Cardiac muscle cell (in vitro differentiated cells and primary cell): ENCODE measurements around the gene SUCLG2. TPM values are rescaled to one million over a fixed set of nuclear protein-coding genes. Genes with fewer than 3 reads are reported as not detected.

Source experiments
- DNase-seq, 2 donors: peaks; one replicate each; pipeline versions ENCODE4 v3.0.0 to v3.0.0-alpha.2; 2010 to 2017; ENCODE audit warnings: low read depth in 1 of 2, low spot score in 1 of 2
- H3K27ac ChIP-seq: fragments of 200-600 bp; sonication (generic); 2 replicates; pipeline ENCODE4 v1.5.1; 2016
- H3K27me3 ChIP-seq: fragments of 200-600 bp; sonication (generic); 2 replicates; pipeline ENCODE4 v1.6.0; 2016; ENCODE audit warnings: control low read depth
- H3K36me3 ChIP-seq: fragments of 200-600 bp; sonication (generic); 2 replicates; pipeline ENCODE4 v1.5.1; 2016; ENCODE audit warnings: control low read depth
- H3K4me1 ChIP-seq: fragments of 200-600 bp; sonication (generic); 2 replicates; pipeline ENCODE4 v1.8.1; 2017; ENCODE audit warnings: low read depth, mild to moderate bottlenecking, mixed run types
- H3K4me3 ChIP-seq: fragments of 200-600 bp; sonication (generic); 2 replicates; pipeline ENCODE4 v1.5.1; 2016; ENCODE audit warnings: mild to moderate bottlenecking
- H3K9me3 ChIP-seq: fragments of 200-600 bp; sonication (generic); 2 replicates; pipeline ENCODE4 v1.5.1; 2017; ENCODE audit warnings: low read depth, mild to moderate bottlenecking, control low read depth
- CTCF ChIP-seq: IDR thresholded peaks from 2 replicates; pipeline ENCODE4 v1.5.1; 2012; ENCODE audit warnings: low read depth, mild to moderate bottlenecking, low read length
- polyA plus RNA-seq: library from polyadenylated mRNA; unstranded; fragments of >200 nt; fragmentation: Nextera tagmentation; extraction: Ambion mirVana; gene quantifications from 2 replicates; pipeline ENCODE4 v1.2.1, GENCODE V29; 2016
- total RNA-seq: library from RNA; depleted of rRNA; stranded (reverse); fragments of >200 nt; gene quantifications from 2 replicates; pipeline ENCODE4 v1.2.3, GENCODE V29; 2016

Gene SUCLG2
- total and polyA plus RNA-seq, 2 experiments from 2014 or later: 38.4 to 39.0 TPM

GRCh38 chr3:67534594-67534993 lies 119.8 kb downstream of the SUCLG2 start:
- Histone ChIP-seq H3K4me1 (peaks cover 6% of the 10 kb centered on the region), H3K4me3 (no peak overlapping the region), H3K27ac (no peak overlapping the region), H3K9me3 (no peaks in the 10 kb centered on the region), H3K36me3 (no peaks in the 10 kb centered on the region), H3K27me3 (no peaks in the 10 kb centered on the region)
- DNase-seq: no peak
- no peak for TF ChIP-seq CTCF

- no peak overlapping the region for H3K4me3 ChIP-seq
- TF ChIP-seq CTCF: no peak
- H3K9me3 ChIP-seq: no peaks in the 10 kb centered on the region
- no peak overlapping the region for H3K27ac ChIP-seq
- H3K4me1 ChIP-seq: peaks cover 4% of the 10 kb centered on the region
- H3K36me3 ChIP-seq: peaks cover 4% of the 10 kb centered on the region
- no peaks in the 10 kb centered on the region for H3K27me3 ChIP-seq
- no peak for DNase-seq
Measured at GRCh38 chr3:67531181-67532101, 123.0 kb downstream of the SUCLG2 start.

- DNase-seq: peak in 1 of 2 donors; percentile 29
- no peak overlapping the region for H3K4me3 ChIP-seq
- no peak for TF ChIP-seq CTCF
- no peaks in the 10 kb centered on the region for H3K27me3 ChIP-seq
- H3K9me3 ChIP-seq: no peaks in the 10 kb centered on the region
- H3K27ac ChIP-seq: no peak overlapping the region
- peaks cover 4% of the 10 kb centered on the region for H3K36me3 ChIP-seq
- no peaks in the 10 kb centered on the region for H3K4me1 ChIP-seq
Measured at GRCh38 chr3:67529915-67530314, 124.5 kb downstream of the SUCLG2 start.

GRCh38 chr3:67529337-67529736 lies 125.1 kb downstream of the SUCLG2 start:
- DNase-seq: peak in 1 of 2 donors; percentile 9
- H3K4me1 ChIP-seq: no peaks in the 10 kb centered on the region
- H3K4me3 ChIP-seq: no peak overlapping the region
- H3K27ac ChIP-seq: no peak overlapping the region
- no peaks in the 10 kb centered on the region for H3K9me3 ChIP-seq
- peaks cover 4% of the 10 kb centered on the region for H3K36me3 ChIP-seq
- no peaks in the 10 kb centered on the region for H3K27me3 ChIP-seq
- no peak for TF ChIP-seq CTCF

GRCh38 chr3:67526246-67526645 lies 128.2 kb downstream of the SUCLG2 start:
- peak in 1 of 2 donors; percentile 78 for DNase-seq
- no peak overlapping the region for H3K27ac ChIP-seq
- H3K4me1 ChIP-seq: no peaks in the 10 kb centered on the region
- TF ChIP-seq CTCF: no peak
- H3K27me3 ChIP-seq: no peaks in the 10 kb centered on the region
- H3K9me3 ChIP-seq: no peaks in the 10 kb centered on the region
- H3K4me3 ChIP-seq: no peak overlapping the region
- peaks cover 4% of the 10 kb centered on the region for H3K36me3 ChIP-seq
